ENCODE data around the gene WFDC1.
"Not testable (repeated sequence)": the region's sequence is repeated elsewhere in the genome, so short reads cannot be mapped to it uniquely, and the experiment has no call there.

The WFDC1 gene

GRCh38 chr16:84339311-84339710, 44.6 kb downstream of the WFDC1 start:
- TF ChIP-seq CTCF (IDR thresholded peaks at IDR 0.05; ENCODE audit: extremely low read depth, missing control alignments) = no peak
- no peak for DNase-seq (ENCODE audit: low spot score)

GRCh38 chr16:84339766-84340165, 45.1 kb downstream of the WFDC1 start:
- TF ChIP-seq CTCF (IDR thresholded peaks at IDR 0.05; ENCODE audit: extremely low read depth, missing control alignments) = no peak
- DNase-seq (ENCODE audit: low spot score) = no peak

GRCh38 chr16:84340325-84341040, 45.8 kb downstream of the WFDC1 start:
- no peak for DNase-seq (ENCODE audit: low spot score)
- no peak for TF ChIP-seq CTCF (IDR thresholded peaks at IDR 0.05; ENCODE audit: extremely low read depth, missing control alignments)

GRCh38 chr16:84341528-84342295, 47.0 kb downstream of the WFDC1 start:
- TF ChIP-seq CTCF (IDR thresholded peaks at IDR 0.05; ENCODE audit: extremely low read depth, missing control alignments) = no peak
- no peak for DNase-seq (ENCODE audit: low spot score)

GRCh38 chr16:84343800-84344199, 49.1 kb downstream of the WFDC1 start:
- not testable (repeated sequence) for DNase-seq (ENCODE audit: low spot score)

- DNase-seq (ENCODE audit: low spot score) = no peak
- TF ChIP-seq CTCF (IDR thresholded peaks at IDR 0.05; ENCODE audit: extremely low read depth, missing control alignments) = no peak
Observed at GRCh38 chr16:84344781-84345180, 50.1 kb downstream of the WFDC1 start.

GRCh38 chr16:84347161-84347560, 52.5 kb downstream of the WFDC1 start:
- DNase-seq (ENCODE audit: low spot score) = no peak
- no peak for TF ChIP-seq CTCF (IDR thresholded peaks at IDR 0.05; ENCODE audit: extremely low read depth, missing control alignments)

Measured in GM20000 (cell line).